Measurements from ENCODE around the gene TOP3B. TPM values are rescaled to one million over a fixed set of nuclear protein-coding genes. Genes with fewer than 3 reads are reported as not detected.

TOP3B gene
- total RNA-seq, 1 donor from 2014 or later, result 63.3 TPM

- H3K27me3 Mint-ChIP-seq (ENCODE audit: low read depth), result no peaks in the 10 kb centered on the region
- H3K4me3 Mint-ChIP-seq, result no peak overlapping the region
- DNase-seq (ENCODE audit: low spot score in 2 of 2, unreplicated experiment in 2 of 2), result no peak
- H3K4me1 Mint-ChIP-seq, result peaks cover 10% of the 10 kb centered on the region
- H3K36me3 Mint-ChIP-seq, result no peaks in the 10 kb centered on the region
- H3K9me3 Mint-ChIP-seq, result peaks cover 3% of the 10 kb centered on the region
- H3K27ac Mint-ChIP-seq, result no peak overlapping the region
- TF ChIP-seq CTCF (IDR thresholded peaks at IDR 0.05; ENCODE audit: unreplicated experiment), result no peak
Observed at GRCh38 chr22:22022255-22022840, 39.8 kb upstream of the TOP3B start.

- peaks cover 10% of the 10 kb centered on the region for H3K4me1 Mint-ChIP-seq
- peaks cover 3% of the 10 kb centered on the region for H3K9me3 Mint-ChIP-seq
- TF ChIP-seq CTCF (IDR thresholded peaks at IDR 0.05; ENCODE audit: unreplicated experiment), result no peak
- no peaks in the 10 kb centered on the region for H3K36me3 Mint-ChIP-seq
- H3K4me3 Mint-ChIP-seq, result no peak overlapping the region
- H3K27ac Mint-ChIP-seq, result no peak overlapping the region
- no peaks in the 10 kb centered on the region for H3K27me3 Mint-ChIP-seq (ENCODE audit: low read depth)
- DNase-seq (ENCODE audit: low spot score in 2 of 2, unreplicated experiment in 2 of 2), result no peak
Observed at GRCh38 chr22:22021162-22021750, 38.7 kb upstream of the TOP3B start.

GRCh38 chr22:22020425-22020852 lies 37.9 kb upstream of the TOP3B start:
- no peak for TF ChIP-seq CTCF (IDR thresholded peaks at IDR 0.05; ENCODE audit: unreplicated experiment)
- DNase-seq (ENCODE audit: low spot score in 2 of 2, unreplicated experiment in 2 of 2), result no peak
- no peak overlapping the region for H3K4me3 Mint-ChIP-seq
- H3K9me3 Mint-ChIP-seq, result peaks cover 3% of the 10 kb centered on the region
- H3K27ac Mint-ChIP-seq, result no peak overlapping the region
- H3K27me3 Mint-ChIP-seq (ENCODE audit: low read depth), result no peaks in the 10 kb centered on the region
- no peaks in the 10 kb centered on the region for H3K36me3 Mint-ChIP-seq
- peaks cover 10% of the 10 kb centered on the region for H3K4me1 Mint-ChIP-seq

- peaks cover 3% of the 10 kb centered on the region for H3K9me3 Mint-ChIP-seq
- H3K27ac Mint-ChIP-seq, result peak overlapping the region; percentile 34
- DNase-seq (ENCODE audit: low spot score in 2 of 2, unreplicated experiment in 2 of 2), result no peak
- peaks cover 10% of the 10 kb centered on the region for H3K4me1 Mint-ChIP-seq
- H3K4me3 Mint-ChIP-seq, result no peak overlapping the region
- no peak for TF ChIP-seq CTCF (IDR thresholded peaks at IDR 0.05; ENCODE audit: unreplicated experiment)
- no peaks in the 10 kb centered on the region for H3K36me3 Mint-ChIP-seq
- H3K27me3 Mint-ChIP-seq (ENCODE audit: low read depth), result no peaks in the 10 kb centered on the region
Observed at GRCh38 chr22:22019659-22020424, 37.3 kb upstream of the TOP3B start.

GRCh38 chr22:22018825-22019658 lies 36.5 kb upstream of the TOP3B start:
- Mint-ChIP-seq H3K36me3 (no peaks in the 10 kb centered on the region), H3K9me3 (peaks cover 3% of the 10 kb centered on the region), H3K27ac (peak overlapping the region; percentile 34), H3K4me1 (peaks cover 10% of the 10 kb centered on the region), H3K4me3 (no peak overlapping the region), H3K27me3 (ENCODE audit: low read depth) (no peaks in the 10 kb centered on the region)
- TF ChIP-seq CTCF (IDR thresholded peaks at IDR 0.05; ENCODE audit: unreplicated experiment), result no peak
- DNase-seq (ENCODE audit: low spot score in 2 of 2, unreplicated experiment in 2 of 2), result no peak
